Omental fat pad (tissue), 4 donors: Measurements from ENCODE around the gene VIM. TPM values are rescaled to one million over a fixed set of nuclear protein-coding genes. Genes with fewer than 3 reads are reported as not detected.

Source experiments
- ATAC-seq: fragments of 150-250 bp; one replicate; pipeline ENCODE4 v1.9.1; 2016; ENCODE audit warnings: mild to moderate bottlenecking, moderate library complexity; ENCODE audit not compliant: low FRiP score
- DNase-seq: peaks from one replicate; pipeline ENCODE4 v3.0.0-alpha.2; 2019; ENCODE audit warnings: low spot score
- total RNA-seq, 4 donors: library from RNA; depleted of rRNA; stranded (reverse); fragments of >200 nt; gene quantifications; one replicate each; pipeline ENCODE4 v1.1.0, GENCODE V29; 2016
- TF ChIP-seq, protein P1 (sequence below), 3 donors: fragments of 450-650 bp; IDR thresholded peaks; one replicate each; pipeline ENCODE4 v1.5.1; 2016 to 2017; ENCODE audit warnings: antibody characterized with exemption in 3 of 3, mild to moderate bottlenecking in 3 of 3, moderate library complexity in 2 of 3

VIM gene
- total RNA-seq, 4 donors from 2014 or later: 3,307 to 6,426 (median 5,180) TPM

DNA sequence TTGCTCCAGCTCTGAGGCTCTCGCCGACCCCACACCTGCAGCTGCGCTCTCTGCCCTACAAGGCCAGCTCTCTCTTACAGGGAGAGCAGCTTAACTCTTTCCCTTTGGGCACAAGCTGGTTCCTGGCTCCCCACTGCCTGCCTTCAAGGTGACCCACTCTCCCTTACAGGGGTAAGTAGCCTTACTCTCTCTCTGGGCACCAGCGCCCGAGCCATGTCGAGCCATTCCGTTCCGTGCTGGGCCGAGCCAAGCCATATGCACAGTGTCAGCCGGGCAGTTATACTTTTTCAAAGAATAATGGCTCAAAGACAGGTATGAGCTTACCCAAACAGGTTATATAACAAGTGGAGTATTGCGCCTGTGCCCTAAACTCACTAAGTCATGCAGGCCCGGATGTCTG lies 44.6 kb downstream of the VIM start:
- TF ChIP-seq, protein P1, sequence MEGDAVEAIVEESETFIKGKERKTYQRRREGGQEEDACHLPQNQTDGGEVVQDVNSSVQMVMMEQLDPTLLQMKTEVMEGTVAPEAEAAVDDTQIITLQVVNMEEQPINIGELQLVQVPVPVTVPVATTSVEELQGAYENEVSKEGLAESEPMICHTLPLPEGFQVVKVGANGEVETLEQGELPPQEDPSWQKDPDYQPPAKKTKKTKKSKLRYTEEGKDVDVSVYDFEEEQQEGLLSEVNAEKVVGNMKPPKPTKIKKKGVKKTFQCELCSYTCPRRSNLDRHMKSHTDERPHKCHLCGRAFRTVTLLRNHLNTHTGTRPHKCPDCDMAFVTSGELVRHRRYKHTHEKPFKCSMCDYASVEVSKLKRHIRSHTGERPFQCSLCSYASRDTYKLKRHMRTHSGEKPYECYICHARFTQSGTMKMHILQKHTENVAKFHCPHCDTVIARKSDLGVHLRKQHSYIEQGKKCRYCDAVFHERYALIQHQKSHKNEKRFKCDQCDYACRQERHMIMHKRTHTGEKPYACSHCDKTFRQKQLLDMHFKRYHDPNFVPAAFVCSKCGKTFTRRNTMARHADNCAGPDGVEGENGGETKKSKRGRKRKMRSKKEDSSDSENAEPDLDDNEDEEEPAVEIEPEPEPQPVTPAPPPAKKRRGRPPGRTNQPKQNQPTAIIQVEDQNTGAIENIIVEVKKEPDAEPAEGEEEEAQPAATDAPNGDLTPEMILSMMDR (IDR thresholded peaks at IDR 0.05): no peak
- DNase-seq: no peak
- no peak for ATAC-seq

DNA sequence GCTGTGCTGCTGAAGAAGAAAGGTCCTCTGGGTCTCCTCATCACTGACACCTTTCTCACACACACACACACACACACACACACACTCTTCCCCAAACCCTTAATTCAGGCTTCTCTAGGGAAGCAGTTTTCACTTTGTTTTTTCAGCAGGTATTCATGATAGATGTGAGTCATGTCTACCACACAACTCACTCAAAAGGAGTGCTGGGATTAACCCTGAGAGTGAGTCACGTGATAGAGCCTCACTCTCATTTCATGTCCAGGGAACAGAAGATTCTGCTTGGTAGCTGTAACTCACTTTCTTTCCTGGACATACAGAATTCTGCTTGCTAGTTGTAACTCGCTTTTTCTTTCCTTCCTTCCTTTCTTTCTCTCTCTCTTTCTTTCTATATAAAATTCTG lies 45.4 kb downstream of the VIM start:
- TF ChIP-seq, protein P1 (IDR thresholded peaks at IDR 0.05): no peak
- DNase-seq (no peak), ATAC-seq (no peak)

DNA sequence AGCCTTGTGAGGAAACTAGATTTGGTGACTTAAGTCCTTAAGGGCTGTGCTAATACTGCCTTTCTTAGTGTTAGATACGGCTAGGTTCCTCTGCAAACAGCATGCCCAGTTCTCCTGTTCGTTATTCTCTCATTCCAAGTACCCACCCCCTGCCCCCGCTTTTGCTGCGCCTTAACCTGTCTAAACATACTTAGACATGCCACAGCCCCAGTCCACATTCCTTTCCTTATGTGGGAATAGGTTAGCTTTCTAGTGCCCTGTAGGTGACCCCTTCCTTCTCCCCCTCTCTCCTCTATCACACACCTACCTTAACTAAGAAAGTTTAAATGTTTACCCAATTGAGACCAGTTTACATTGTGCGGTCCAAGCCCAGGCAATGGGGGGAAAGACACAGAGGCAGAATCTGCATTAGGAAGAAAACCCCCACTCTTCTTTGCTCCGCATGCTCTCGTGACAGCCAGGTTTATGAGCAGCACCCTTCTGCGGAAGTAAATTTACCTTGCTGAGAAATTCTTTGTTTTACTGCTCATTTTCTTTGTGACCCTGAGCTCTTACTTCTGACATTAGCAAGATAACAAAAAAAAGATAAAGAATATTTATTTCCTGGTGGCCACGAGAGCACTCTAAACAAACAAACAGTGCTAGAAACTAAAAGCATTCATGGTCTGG lies 48.8 kb downstream of the VIM start:
- ATAC-seq (no peak), DNase-seq (no peak)
- TF ChIP-seq, protein P1 (IDR thresholded peaks at IDR 0.05): no peak

DNA sequence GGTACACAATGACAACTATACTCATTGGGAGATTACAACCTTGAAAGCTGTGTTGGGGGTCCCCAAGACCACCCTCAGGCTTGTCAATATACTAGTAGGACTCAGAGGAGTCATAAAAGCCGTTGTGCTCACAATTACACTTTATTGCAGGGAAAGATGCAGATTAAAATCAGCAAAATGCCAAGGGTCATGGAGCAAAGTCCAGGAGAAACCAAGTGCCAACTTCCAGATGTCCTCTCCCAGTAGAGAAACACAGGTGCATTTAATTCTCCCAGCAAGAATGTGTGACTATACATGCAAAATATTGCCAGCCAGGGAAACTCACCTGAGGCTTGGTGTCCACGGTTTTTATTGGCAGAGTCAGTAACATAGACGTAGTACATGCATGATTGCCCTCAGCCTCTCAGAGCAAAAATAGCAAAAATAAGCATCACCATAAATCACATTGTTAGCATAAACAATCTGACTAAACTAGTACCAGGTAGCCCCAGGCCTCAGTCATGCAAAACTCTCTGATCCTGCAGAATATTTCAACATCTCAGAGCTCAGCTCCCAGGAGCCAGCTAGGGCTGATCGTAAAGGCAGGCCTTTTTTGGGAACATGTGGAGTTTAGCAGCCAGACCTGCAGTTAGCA lies 50.7 kb downstream of the VIM start:
- DNase-seq (no peak), ATAC-seq (no peak)
- TF ChIP-seq, protein P1 (IDR thresholded peaks at IDR 0.05): no peak

DNA sequence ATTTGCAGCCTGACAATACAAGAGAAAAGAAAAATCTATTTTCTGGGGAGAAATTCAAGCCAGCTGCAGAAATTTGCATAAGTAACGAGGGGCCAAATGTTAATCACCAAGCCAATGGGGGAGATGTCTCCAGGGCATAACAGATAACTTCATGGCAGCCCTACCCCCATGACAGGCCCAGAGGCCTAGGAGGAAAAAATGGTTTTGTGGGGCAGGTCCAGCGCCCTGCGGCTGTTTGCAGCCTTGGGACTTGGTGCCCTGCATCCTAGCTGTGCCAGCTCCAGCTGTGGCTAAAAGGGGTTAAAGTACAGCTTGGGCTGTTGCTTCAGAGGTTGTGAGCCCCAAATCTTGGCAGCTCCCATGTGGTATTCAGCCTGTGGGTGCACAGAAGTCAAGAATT lies 54.3 kb downstream of the VIM start:
- TF ChIP-seq, protein P1 (IDR thresholded peaks at IDR 0.05): no peak

DNA sequence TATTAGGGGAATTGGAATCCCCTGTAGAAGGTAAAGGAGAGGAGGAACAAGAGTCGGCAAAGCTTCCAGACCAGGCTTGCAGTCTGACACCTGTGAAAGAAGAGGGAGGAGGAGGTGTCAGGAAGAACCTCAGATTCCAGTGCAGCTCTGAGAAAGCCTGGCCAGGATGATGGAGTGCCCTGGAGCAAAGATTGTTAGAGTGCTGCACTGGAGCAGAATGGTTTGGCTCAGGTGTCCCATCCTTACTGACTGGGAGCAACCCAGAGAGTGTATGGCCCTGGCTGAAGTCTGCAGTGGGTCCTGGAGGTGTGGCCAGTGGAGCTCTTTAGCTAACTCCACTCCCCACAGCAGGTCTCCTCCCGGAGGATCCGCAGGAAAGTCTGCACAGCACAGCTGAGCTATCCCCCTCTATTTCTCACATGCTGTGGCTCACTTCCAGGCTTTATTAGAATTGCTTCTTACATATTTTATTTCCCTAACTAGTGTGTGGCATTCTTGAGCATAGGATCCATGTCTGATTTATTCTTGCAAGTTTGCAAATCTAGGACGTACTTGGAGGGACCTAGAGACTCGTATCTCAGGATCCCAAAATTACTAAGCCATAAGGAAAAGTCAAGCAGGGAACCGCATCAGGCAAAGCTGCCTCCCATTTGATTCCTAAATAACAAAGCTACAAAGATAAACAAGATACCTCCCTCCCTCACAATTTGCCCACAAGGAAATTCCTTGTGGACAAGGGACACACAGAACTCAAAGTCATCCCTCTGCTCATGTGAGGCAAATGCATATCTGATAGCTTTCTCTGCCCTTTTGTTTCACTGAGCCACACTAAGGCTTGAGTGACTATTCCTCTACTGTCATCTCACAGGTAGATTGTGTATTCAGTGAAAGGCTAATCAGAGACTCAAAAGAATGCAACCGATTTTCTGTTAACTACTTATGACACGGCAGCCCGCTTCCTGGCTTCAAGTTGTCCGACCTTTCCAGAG lies 58.8 kb downstream of the VIM start:
- DNase-seq (no peak), ATAC-seq (no peak)
- TF ChIP-seq, protein P1 (IDR thresholded peaks at IDR 0.05): no peak

More for the DNA sequence above, 54.3 kb downstream of the VIM start:
- no peak for DNase-seq
- no peak for ATAC-seq

Other genes starting within 250 kb of the VIM start
- 1 to 10 TPM; 1.6 to 4.5 (median 2.2) TPM for gene CUBN, start 98.4 kb upstream of the VIM start, total RNA-seq
- gene TRDMT1, start 26.6 kb upstream of the VIM start, total RNA-seq: 10 to 100 TPM in 1 of 4 donors, 1 to 10 TPM in 3; 4.9 to 13.7 (median 6.2) TPM
- 1 to 10 TPM in 1 of 4 donors, under 1 TPM in 3; 0.19 to 7.6 (median 0.40) TPM for gene ST8SIA6, start 226.4 kb downstream of the VIM start, total RNA-seq